Measurements from ENCODE around the gene NUP133. TPM values are rescaled to one million over a fixed set of nuclear protein-coding genes. Genes with fewer than 3 reads are reported as not detected.
A peak's percentile ranks its signal among the peaks of the same experiment; 100 is the strongest.

The NUP133 gene
- total RNA-seq, 1 experiment from 2014 or later = 65.2 TPM

DNA sequence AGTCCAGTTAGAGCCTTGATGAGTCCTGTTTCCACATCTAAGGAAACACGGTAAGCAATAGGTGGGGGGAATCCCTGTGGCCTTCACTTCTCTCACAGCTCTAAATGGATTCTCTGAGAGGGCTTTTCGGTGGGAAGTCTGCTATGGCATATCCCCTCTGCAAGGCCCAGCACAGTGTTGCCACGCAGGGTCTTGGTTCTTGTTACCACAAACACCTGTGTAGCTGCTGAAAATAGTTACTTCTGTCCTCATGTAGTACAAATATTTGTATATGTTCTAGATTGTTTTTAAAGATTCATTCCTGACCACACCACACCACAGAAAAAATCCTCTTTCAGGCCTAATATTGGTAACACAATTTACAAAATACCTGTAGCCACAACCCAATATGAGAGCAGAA lies 79.9 kb downstream of the NUP133 start:
- intact Hi-C loops (cut with micrococcal nuclease) = no loop called here
- POLR2A ChIA-PET = interaction anchor here (0.6 kb wide), 1 partner anchor 159 kb away, joined by 3 read pairs; no protein-coding TSS in a partner anchor
- H3K4me3 Mint-ChIP-seq (ENCODE audit: unreplicated experiment) = no peak overlapping the region
- no TSS peak for BruUV-seq (replicated peaks)
- DNase-seq (ENCODE audit: unreplicated experiment) = no peak
- TF ChIP-seq, protein P1, sequence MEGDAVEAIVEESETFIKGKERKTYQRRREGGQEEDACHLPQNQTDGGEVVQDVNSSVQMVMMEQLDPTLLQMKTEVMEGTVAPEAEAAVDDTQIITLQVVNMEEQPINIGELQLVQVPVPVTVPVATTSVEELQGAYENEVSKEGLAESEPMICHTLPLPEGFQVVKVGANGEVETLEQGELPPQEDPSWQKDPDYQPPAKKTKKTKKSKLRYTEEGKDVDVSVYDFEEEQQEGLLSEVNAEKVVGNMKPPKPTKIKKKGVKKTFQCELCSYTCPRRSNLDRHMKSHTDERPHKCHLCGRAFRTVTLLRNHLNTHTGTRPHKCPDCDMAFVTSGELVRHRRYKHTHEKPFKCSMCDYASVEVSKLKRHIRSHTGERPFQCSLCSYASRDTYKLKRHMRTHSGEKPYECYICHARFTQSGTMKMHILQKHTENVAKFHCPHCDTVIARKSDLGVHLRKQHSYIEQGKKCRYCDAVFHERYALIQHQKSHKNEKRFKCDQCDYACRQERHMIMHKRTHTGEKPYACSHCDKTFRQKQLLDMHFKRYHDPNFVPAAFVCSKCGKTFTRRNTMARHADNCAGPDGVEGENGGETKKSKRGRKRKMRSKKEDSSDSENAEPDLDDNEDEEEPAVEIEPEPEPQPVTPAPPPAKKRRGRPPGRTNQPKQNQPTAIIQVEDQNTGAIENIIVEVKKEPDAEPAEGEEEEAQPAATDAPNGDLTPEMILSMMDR (IDR thresholded peaks at IDR 0.05; ENCODE audit: unreplicated experiment) = no peak
- no peaks in the 10 kb centered on the region for H3K36me3 Mint-ChIP-seq (ENCODE audit: insufficient read depth, unreplicated experiment)
- no peaks in the 10 kb centered on the region for H3K9me3 Mint-ChIP-seq (ENCODE audit: unreplicated experiment)
- CTCF ChIA-PET = interaction anchor here (0.9 kb wide), 1 partner anchor 13 kb away, joined by 3 read pairs; no protein-coding TSS in a partner anchor
- peaks cover 5% of the 10 kb centered on the region for H3K4me1 Mint-ChIP-seq (ENCODE audit: insufficient read depth, unreplicated experiment)
- peaks cover 46% of the 10 kb centered on the region for H3K27me3 Mint-ChIP-seq (ENCODE audit: insufficient read depth, unreplicated experiment)
- H3K27ac Mint-ChIP-seq (ENCODE audit: low read depth, unreplicated experiment) = no peak overlapping the region

DNA sequence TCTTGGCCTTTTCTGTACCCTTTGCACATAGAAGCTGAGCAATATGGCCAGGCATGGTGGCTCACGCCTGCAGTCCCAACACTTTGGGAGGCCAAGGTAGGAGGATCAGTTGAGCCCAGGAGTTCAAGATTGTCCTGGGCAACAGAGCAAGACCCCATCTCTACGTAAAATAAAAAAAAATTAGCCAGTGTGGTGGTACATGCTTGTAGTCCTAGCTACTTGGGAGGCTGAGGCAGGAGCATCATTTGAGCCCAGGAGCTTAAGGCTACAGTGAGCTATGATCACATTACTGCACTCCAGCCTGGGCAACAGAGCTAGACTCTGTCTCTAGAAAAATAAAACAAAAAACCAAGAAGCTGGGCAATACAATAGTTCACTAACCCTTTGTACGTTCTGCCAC lies 80.6 kb downstream of the NUP133 start:
- no peak for DNase-seq (ENCODE audit: unreplicated experiment)
- Mint-ChIP-seq H3K4me1 (ENCODE audit: insufficient read depth, unreplicated experiment) (peaks cover 5% of the 10 kb centered on the region), H3K9me3 (ENCODE audit: unreplicated experiment) (no peaks in the 10 kb centered on the region), H3K4me3 (ENCODE audit: unreplicated experiment) (no peak overlapping the region), H3K27ac (ENCODE audit: low read depth, unreplicated experiment) (no peak overlapping the region), H3K27me3 (ENCODE audit: insufficient read depth, unreplicated experiment) (peaks cover 46% of the 10 kb centered on the region), H3K36me3 (ENCODE audit: insufficient read depth, unreplicated experiment) (no peaks in the 10 kb centered on the region)
- CTCF ChIA-PET = interaction anchor here (0.8 to 1.1 kb wide), 4 partner anchors 14 to 171 kb away, joined by 3 to 5 read pairs (median 3); no protein-coding TSS in a partner anchor
- intact Hi-C loops (cut with micrococcal nuclease) = no loop called here
- BruUV-seq (replicated peaks) = no TSS peak
- POLR2A ChIA-PET = interaction anchor here (0.6 kb wide), 1 partner anchor 740 kb away, joined by 3 read pairs; no protein-coding TSS in a partner anchor
- TF ChIP-seq, protein P1 (IDR thresholded peaks at IDR 0.05; ENCODE audit: unreplicated experiment) = no peak

DNA sequence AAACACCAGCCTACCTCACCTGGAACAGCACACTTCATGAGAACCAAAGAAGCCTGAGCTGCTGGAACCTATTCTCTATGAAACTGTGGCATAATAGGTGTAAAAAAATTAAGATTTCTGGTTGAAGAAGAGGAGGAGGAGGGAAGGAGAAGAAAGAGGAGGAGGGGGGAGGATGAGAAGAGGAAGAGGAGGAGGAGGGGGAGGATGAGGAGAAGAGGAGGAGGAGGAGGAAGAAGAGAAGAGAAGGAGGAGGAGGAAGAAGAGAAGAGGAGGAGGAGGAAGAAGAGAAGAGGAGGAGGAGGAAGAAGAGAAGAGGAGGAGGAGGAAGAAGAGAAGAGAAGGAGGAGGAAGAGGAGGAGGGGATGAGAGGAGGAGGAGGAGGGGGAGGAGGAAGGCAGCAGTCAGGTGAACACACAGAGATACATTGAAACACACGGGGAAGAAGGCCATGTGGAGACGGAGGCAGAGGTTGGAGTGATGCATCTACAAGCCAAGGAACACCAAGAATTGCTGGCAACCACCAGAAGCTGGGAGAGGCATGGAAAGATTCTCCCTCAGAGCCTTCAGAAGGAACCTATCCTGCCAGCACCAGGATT lies 82.5 kb downstream of the NUP133 start:
- BruUV-seq (replicated peaks) = no TSS peak
- POLR2A ChIA-PET = interaction anchor here (0.6 kb wide), 1 partner anchor 21 kb away, joined by 3 read pairs; no protein-coding TSS in a partner anchor
- CTCF ChIA-PET = interaction anchor here (0.6 to 0.7 kb wide), 2 partner anchors 17 to 25 kb away, joined by 3 to 4 read pairs; no protein-coding TSS in a partner anchor
- H3K27ac Mint-ChIP-seq (ENCODE audit: low read depth, unreplicated experiment) = no peak overlapping the region
- H3K4me3 Mint-ChIP-seq (ENCODE audit: unreplicated experiment) = no peak overlapping the region
- DNase-seq (ENCODE audit: unreplicated experiment) = no peak
- H3K9me3 Mint-ChIP-seq (ENCODE audit: unreplicated experiment) = no peaks in the 10 kb centered on the region
- peaks cover 5% of the 10 kb centered on the region for H3K4me1 Mint-ChIP-seq (ENCODE audit: insufficient read depth, unreplicated experiment)
- H3K36me3 Mint-ChIP-seq (ENCODE audit: insufficient read depth, unreplicated experiment) = no peaks in the 10 kb centered on the region
- intact Hi-C loops (cut with micrococcal nuclease) = no loop called here
- TF ChIP-seq, protein P1 (IDR thresholded peaks at IDR 0.05; ENCODE audit: unreplicated experiment) = no peak
- peaks cover 35% of the 10 kb centered on the region for H3K27me3 Mint-ChIP-seq (ENCODE audit: insufficient read depth, unreplicated experiment)

DNA sequence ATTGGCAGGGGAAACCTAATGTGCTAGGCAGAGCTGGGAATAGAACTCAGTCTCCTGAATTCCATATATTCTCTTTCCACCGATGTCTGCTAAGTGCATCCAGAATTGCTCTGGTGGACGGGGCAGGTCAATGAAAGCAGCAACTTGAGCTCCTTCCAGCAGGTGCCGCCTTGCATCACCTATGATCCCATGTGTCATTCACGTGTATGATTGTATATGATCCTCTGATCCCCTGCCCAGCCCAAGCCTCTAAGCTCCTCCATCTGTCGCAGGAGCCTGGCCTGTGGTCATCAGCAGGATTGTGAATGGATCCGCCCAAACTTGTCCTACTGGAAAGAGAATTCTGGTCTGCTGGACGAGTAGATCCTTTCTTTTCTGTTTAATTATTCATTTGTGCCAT lies 87.4 kb downstream of the NUP133 start:
- BruUV-seq (replicated peaks) = no TSS peak
- no peak overlapping the region for H3K27ac Mint-ChIP-seq (ENCODE audit: low read depth, unreplicated experiment)
- TF ChIP-seq, protein P1 (IDR thresholded peaks at IDR 0.05; ENCODE audit: unreplicated experiment) = peak; percentile 16
- ChIA-PET CTCF (interaction anchor here (0.6 to 2.3 kb wide), 15 partner anchors 9 to 380 kb away, joined by 3 to 9 read pairs (median 4); no protein-coding TSS in a partner anchor), POLR2A (interaction anchor here (0.5 to 1.5 kb wide), 4 partner anchors 10 to 131 kb away, joined by 3 to 5 read pairs (median 3); partner anchors contain the start of gene CCSAP)
- H3K4me1 Mint-ChIP-seq (ENCODE audit: insufficient read depth, unreplicated experiment) = peaks cover 5% of the 10 kb centered on the region
- peaks cover 18% of the 10 kb centered on the region for H3K27me3 Mint-ChIP-seq (ENCODE audit: insufficient read depth, unreplicated experiment)
- H3K4me3 Mint-ChIP-seq (ENCODE audit: unreplicated experiment) = no peak overlapping the region
- DNase-seq (ENCODE audit: unreplicated experiment) = peak; percentile 64
- H3K9me3 Mint-ChIP-seq (ENCODE audit: unreplicated experiment) = no peaks in the 10 kb centered on the region
- intact Hi-C loops (cut with micrococcal nuclease) = no loop called here
- H3K36me3 Mint-ChIP-seq (ENCODE audit: insufficient read depth, unreplicated experiment) = no peaks in the 10 kb centered on the region
